GM11168 (cell line): ENCODE measurements around the gene CHD9.
"Not testable (repeated sequence)": the region's sequence is repeated elsewhere in the genome, so short reads cannot be mapped to it uniquely, and the experiment has no call there.

Experiments used
- in situ Hi-C: fragments of 300-500 bp; cut with MboI; formaldehyde crosslinking; loops from one replicate; pipeline ENCODE4 v1.12.0; 2022; ENCODE audit warnings: low sequenced_read_pairs; ENCODE audit not compliant: unreplicated experiment

Gene CHD9

GRCh38 chr16:53071748-53072301 lies 17.0 kb downstream of the CHD9 start:
- in situ Hi-C loops: no loop called here

GRCh38 chr16:53073022-53073421 lies 18.2 kb downstream of the CHD9 start:
- in situ Hi-C loops: no loop called here

DNA sequence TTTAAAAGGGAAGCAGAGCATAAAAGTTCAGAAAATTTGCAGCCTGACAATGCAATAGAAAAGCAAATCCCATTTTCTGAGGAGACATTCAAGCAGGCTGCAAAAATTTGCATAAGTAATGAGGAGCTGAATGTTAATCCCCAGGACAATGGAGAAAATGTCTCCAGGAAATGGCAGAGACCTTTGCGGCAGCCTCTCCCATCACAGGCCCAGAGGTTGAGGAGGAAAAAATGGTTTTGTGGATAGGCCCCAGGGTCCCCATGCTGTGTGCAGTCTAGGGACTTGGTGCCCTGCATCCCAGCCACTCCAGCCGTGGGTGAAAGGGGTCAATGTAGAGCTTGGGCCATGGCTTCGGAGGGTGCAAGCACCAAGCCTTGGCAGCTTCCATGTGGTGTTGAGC lies 19.5 kb downstream of the CHD9 start:
- in situ Hi-C loops: not testable (repeated sequence)

- in situ Hi-C loops: not testable (repeated sequence)
These were observed 20.7 kb downstream of the CHD9 start for GRCh38 chr16:53075461-53075860.

DNA sequence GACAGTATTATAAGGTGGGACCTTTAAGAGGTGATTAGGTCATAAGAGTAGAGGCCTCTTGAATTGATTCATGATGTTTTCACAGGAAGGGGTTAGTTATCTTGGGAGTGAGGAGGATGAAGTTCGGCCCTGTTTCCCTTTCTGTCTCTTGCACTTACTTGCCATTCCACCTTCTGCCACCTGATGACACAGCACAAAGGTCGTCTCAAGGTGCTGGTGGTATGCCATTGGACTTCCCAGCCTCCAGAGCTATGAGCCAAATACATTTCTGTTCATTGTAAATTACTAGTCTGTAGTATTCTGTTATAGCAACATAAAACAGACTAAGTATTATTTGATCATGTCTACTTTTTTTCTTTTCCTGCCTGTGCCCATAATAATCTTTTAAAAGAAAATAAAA lies 23.5 kb downstream of the CHD9 start:
- in situ Hi-C loops: no loop called here

- in situ Hi-C loops: no loop called here
These were observed 24.1 kb downstream of the CHD9 start for GRCh38 chr16:53078765-53079485.

- in situ Hi-C loops: no loop called here
These were observed 25.7 kb downstream of the CHD9 start for GRCh38 chr16:53080345-53081031.

DNA sequence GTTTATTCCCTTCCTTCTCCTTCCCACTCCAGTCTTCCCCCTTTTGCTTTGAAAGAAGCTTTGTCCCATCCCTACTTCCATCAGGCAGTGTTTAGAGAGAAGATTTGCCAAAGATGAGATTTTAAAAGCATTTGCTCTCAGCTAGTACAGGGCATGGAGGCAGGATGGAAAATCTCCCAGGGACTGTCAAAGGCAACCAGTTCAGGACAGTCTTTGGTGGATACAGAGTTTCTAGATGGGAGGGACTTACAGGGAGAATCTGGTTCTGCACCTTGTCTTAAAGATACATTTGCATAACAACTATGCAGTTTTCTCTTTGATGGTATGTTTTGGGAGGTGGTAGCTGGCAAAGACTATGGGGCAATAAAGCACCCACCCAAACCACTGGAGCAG lies 26.2 kb downstream of the CHD9 start:
- in situ Hi-C loops: no loop called here

DNA sequence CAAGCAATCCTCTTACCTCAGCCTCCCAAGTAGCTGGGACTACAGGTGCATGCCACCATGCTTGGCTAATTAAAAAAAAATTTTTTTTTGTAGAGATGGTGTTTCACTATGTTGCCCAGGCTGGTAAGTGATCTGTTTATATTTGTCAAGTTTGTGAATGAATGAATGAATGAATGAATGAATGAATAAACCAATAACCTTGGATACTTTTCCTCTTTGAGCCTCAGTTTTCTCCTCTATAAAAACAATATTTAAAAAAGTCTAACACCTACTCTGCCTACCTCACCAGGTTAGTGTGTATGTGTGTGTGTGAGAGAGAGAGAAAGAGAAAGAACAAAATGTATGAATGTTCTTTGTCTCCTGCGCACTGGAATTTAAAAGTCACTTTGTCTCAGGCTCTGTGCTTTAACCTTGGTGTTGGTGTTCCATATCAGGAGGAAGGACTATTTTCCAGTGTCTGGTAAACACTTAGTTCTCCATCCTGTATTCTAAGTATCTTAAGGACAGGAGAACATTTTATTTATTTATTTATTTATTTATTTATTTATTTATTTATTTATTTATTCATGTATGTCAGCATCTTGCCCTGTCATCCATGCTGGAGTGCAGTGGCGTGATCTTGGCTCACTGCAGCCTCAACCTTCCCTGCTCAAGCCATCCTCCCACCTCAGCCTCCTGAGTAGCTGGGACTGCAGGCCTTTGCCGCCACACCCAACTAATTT lies 27.1 kb downstream of the CHD9 start:
- in situ Hi-C loops: no loop called here

DNA sequence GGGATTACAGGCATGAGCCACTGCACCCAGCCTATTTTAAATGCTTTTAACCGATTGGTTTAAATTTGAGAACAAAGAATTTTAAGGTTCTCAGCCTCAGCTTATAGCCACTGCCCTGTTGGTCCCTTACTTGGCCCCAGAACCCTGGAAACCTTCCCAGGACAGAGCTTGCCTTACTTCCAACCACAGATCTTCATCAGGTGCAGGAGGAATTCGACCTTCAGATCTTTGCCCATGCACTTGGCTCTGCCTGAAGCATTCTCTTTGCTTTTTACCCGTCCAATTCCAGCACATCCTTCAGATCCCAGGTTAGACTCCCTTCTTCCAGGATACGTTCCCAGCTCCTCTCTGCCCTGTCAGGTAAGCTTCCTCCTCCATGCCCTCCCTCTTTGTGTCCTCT lies 27.7 kb downstream of the CHD9 start:
- in situ Hi-C loops: no loop called here

GRCh38 chr16:53083119-53083518 lies 28.3 kb downstream of the CHD9 start:
- in situ Hi-C loops: no loop called here

GRCh38 chr16:53084141-53084541 lies 29.4 kb downstream of the CHD9 start:
- in situ Hi-C loops: no loop called here

DNA sequence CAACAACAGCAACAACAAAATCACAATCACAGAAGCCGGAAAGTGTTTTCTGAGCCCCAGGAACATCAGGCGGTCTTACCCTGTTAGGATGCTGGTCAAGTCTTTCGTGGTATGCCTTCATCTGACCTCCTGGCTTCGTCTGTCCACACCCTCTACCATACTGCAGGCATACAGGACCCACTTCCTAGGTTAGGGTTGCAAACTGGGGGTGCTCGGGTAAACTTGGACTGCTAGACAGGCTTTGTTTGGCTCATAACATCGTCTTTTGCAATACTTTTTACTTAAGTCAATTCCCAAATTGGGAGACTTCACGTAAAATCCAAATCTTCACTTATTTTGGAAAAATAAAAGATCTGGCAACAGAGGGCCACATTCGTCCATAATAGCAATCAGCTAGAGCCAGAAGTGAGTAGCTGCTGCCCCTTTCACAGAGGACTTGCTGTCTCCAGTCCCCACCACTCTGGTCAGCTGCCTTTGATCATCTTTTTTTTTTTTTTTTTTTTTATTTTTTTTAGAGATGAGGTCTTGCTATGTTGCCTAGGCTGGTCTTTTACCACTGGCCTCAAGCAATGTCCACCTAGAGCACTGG lies 30.0 kb downstream of the CHD9 start:
- in situ Hi-C loops: no loop called here

DNA sequence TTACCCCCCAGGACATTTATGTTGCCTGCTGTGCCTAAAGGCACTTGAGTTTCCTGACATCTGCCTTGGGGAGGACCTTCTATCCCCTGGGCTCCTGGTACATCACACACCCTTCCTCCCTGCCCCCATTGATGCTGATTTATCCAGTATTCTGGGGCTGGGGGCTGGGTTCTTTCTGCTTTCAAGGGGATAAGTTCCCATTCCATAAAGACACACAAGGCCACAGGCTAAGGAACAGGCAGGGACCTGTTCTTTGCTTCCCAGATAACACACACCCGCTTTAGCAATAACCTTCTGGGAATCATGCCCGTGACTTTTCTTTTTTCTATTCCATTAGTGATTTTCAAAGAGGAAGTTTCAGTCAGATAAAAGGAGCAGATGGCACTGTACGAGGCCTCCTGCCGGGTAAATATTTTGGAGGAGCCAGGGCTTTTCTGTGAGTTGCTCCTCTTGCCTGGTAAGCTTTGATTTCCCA lies 30.6 kb downstream of the CHD9 start:
- in situ Hi-C loops: no loop called here

- in situ Hi-C loops: no loop called here
These were observed 31.2 kb downstream of the CHD9 start for GRCh38 chr16:53085931-53086421.

- in situ Hi-C loops: no loop called here
These were observed 32.3 kb downstream of the CHD9 start for GRCh38 chr16:53087101-53087500.

DNA sequence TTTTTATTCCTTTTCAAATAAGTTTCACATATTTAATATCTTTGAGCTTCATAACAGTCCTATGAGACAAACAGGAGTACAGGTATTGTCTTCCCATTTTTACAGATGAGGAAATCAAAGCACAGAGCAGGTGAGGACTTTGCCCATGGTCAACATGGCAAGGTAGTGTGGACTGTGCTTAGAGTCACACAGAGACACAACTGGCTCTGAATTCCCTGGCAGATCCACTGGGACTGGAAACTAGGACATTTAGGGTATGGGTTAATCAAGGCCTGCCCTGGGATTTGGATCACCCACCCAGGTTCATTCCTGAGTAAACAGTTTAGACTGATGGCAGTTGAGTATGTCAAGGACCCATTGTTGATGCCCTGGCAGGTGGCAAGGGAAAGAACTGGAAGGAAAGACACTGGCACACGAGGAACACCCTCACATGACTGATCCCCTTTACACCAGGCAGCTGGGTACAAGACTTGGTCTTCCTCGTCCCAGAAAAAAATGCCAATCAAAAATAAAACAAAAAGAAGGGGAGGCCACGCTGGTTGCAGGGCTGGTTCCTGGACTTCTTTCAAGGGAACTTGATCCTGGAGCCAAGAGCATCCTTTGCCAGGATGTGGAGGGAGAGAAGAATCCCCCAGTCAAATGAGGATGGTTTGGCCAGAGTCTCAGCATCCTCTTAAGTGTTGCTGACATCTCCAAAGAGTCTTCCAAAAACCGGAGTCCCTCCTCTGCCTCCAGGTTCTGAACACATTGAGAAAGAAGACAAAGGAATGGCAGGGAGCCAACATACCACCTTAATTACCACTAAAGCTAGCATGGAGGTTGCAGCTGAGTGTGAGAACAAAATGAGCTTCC lies 34.9 kb downstream of the CHD9 start:
- in situ Hi-C loops: no loop called here

DNA sequence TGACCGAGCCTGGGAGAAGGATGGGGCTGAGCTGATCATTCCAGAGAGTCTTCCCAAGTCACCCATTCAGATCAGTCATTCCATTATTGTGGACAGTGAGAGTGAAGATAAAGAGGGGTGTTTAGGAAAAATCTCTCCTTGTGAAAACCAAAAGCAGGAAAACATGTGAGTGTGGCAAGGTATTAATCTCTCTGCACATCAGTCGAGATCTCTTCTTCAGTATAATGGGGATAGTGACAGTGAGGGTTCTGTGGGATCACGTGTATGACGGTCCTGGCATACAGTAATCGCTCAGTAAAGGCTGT lies 35.4 kb downstream of the CHD9 start:
- in situ Hi-C loops: no loop called here

GRCh38 chr16:53090591-53091411 lies 36.0 kb downstream of the CHD9 start:
- in situ Hi-C loops: no loop called here
